ENCODE measurements around the gene WASF2.
"Not testable (repeated sequence)": the region's sequence is repeated elsewhere in the genome, so short reads cannot be mapped to it uniquely, and the experiment has no call there.

WASF2 gene

GRCh38 chr1:27447883-27448282, 42.1 kb downstream of the WASF2 start:
- DNase-seq: no peak

DNA sequence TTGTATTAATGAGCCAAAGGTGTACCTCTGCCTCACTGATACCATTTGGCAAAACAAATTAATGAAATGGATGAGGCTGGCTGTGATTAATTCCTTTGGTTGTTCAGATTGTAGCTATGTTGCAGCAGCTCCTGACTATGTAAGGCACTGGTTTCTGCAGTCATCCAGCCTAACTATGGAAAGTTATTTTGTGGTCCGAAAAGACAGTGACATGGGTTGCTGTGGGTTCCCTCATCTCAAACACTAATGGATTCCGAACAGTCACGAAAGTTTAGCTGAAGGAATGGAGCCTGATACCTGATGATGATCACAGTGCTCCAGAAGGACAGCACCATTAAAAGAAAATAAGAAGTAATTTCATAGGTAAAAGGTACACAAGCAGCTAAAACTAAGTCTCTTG, 42.6 kb downstream of the WASF2 start:
- no peak for DNase-seq

DNA sequence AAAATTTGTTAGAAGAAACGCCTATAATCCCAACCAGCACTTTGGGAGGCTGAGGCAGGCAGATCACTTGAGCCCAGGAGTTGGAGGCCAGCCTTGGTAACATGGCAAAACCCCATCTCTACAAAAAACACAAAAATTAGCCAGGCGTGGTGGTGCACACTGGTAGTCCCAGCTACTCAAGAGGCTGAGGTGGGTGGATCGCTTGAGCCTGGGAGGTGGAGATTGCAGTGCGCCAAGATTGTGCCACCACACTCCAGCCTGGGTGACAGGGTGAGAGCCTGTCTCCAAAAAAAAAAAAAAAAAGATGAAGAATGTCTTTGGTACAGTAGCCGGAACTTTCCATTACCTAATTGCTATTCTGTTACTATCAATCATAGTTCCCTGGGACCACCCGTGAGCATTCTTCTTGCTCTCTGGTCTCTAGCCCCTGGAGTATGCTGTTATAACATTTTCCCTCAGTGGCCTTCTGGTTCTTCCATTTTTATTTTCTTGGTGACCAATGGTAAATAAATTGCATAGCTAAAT, 43.4 kb downstream of the WASF2 start:
- no peak for DNase-seq

GRCh38 chr1:27445177-27445936, 44.6 kb downstream of the WASF2 start:
- no peak for DNase-seq

DNA sequence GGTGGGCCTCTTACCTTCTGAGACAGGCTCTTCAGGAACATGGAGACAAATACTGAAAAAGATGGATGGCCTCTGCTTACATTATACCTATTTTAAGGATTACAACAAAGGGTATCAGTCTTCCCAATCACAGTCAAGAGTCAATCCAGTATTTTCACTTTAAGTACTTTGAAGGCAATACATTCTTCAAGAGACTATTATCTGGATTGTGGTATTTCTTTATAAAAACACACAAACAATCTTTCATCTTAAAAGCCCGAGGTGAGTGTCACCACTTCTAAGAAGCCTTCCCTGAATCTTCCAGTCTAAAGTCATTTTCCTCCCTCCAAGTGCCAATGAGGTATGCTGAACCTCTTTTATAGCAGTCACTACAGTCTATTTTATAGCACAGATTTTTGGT, 45.3 kb downstream of the WASF2 start:
- DNase-seq: no peak

GRCh38 chr1:27439150-27439549, 50.8 kb downstream of the WASF2 start:
- DNase-seq: no peak

- no peak for DNase-seq
Observed at GRCh38 chr1:27438621-27439061, 51.3 kb downstream of the WASF2 start.

DNA sequence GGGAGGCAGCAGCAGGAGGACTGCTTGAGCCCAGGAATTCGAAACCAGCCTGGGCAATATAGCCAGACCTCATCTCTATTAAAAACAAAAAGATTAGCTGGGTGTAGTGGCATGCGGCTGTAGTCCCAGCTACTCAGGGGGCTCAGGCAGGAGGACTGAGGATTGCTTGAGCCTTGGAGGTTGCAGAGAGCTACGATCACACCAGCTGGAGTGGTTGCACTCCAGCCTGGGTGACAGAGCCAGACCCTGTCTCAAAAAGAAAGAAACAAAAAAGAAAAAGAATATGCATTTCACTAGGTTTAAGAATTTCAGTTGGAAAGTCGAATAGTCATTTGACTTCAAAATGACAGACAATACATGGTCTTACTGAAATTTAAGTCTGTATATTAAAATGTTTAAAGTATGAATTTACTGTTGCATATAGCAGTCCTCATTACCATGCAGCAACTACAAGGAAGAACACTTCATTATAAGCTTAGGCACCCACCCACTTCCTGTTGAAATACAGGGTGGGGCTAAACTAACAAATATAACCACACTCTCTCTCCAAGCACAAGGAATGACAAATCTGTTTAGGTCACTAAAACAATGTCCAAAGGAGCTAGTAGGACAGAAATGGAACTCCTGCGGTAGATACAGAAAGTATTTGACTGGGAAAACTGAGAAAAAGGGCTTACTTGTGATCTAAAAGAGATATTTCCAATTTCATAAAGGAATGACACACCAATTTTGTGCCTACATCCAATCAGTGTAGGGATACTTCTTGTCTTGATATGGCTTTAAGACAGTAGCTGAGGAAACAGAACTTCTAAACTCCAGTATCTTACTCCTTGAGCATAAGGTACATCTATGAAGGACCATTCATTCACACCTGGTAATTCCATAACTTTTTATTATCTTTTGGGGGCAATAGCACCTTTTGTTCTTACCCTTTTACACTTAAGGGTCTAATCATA, 53.5 kb downstream of the WASF2 start:
- DNase-seq: no peak

DNA sequence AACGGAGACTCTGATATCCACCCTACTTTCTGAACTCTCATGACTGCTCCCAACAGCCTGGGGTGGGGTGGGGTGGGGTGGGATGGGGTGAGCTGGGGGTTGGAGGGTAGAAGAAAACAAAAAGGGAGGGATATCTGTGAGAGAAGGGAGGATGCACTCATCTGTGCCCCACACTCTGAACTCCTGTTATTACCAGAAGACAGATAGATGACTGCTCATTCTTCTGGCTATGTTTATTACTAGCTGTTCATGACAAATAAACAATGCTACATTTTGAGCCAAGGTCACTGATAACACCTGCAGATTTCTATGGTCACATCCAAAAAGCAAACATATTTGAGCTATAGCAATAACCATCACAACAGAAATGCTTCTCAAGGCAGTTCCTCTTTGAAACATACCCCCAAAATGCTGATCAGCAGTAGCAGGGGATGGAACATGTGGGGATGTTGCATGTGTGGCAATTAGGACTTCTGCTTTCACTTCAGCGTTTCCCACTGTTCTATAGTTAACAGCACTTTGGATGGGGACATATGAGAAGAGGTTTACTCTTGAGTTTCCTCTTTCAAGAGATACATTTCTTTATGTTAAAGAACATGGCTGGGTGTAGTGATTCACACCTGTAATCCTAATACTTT, 54.3 kb downstream of the WASF2 start:
- no peak for DNase-seq

GRCh38 chr1:27433706-27434105, 56.3 kb downstream of the WASF2 start:
- no peak for DNase-seq

DNA sequence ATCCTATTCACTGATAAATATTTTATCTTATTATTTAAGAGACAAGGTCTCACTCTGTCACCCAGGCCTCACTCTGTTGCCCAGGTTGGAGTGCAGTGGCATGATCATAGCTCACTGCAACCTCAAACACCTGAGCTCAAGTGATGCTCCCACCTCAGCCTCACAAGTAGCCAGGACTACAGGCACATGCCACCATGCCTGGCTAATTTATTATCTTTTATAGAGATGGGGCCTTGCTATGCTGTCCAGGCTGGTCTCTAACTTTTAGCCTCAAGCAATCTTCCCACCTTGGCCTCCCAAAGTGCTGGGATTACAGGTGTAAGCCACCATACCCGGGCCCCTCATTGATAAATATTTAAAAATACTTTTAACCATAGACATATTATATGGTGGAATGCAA, 57.2 kb downstream of the WASF2 start:
- not testable (repeated sequence) for DNase-seq

DNA sequence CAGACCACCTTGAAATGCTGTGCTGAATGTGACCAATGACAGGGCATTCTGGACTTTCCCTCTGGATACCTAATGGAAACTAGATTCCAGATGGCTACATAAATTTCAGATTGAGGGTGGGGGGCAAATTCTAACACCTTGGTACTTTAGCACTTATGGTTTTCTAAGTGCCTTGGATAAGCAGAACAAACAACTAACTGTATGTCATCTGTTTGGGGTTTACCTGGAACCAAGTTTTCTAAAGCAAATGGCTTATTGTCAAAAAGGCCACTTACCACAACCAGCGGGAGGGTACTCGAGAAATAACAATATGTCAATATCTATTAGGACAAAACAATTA, 58.4 kb downstream of the WASF2 start:
- DNase-seq: no peak

GRCh38 chr1:27430903-27431600, 58.9 kb downstream of the WASF2 start:
- peak; percentile 47 for DNase-seq

DNA sequence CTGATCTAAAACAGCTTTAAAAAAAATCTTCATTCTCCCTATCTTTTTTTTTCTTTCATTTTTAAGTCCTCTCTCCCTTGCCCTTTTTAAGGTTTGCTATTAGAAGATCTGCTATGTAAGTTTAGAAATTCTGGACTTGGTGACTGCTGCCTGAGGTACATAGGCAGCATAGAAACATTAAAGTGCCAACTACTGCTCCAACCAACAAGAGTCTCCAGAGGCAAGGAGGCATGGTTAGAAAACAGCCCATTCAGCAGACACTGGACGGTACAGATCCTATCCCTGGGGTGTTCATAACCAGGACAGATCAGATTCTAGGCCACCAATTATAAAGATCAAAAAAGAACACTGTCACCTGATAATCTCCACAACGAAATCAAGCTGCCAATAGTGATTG, 60.9 kb downstream of the WASF2 start:
- DNase-seq: no peak

GRCh38 chr1:27428316-27429028, 61.5 kb downstream of the WASF2 start:
- DNase-seq: peak; percentile 57

- DNase-seq: no peak
Observed at GRCh38 chr1:27427816-27428315, 62.1 kb downstream of the WASF2 start.

DNA sequence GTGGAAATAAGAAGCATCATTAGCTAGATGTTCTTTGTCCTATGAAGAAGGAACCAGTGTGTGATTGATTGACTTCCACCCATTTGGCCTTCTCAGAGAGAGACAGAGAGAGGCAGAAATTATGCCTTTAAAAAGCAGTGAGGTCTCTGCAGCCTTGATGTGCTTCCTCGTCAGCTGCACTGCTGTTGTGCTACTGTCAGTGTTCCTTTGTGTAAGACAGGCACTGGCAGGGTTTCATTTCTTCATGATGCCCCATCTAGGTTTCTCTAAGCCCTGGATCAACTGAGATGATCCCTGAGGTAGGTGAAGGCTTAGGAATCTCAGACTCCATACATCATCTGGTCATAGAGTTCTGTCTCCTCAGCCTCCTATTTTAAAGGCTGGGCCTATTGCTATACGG, 62.6 kb downstream of the WASF2 start:
- DNase-seq: no peak

- DNase-seq: no peak
Observed at GRCh38 chr1:27423709-27424108, 66.3 kb downstream of the WASF2 start.

DNA sequence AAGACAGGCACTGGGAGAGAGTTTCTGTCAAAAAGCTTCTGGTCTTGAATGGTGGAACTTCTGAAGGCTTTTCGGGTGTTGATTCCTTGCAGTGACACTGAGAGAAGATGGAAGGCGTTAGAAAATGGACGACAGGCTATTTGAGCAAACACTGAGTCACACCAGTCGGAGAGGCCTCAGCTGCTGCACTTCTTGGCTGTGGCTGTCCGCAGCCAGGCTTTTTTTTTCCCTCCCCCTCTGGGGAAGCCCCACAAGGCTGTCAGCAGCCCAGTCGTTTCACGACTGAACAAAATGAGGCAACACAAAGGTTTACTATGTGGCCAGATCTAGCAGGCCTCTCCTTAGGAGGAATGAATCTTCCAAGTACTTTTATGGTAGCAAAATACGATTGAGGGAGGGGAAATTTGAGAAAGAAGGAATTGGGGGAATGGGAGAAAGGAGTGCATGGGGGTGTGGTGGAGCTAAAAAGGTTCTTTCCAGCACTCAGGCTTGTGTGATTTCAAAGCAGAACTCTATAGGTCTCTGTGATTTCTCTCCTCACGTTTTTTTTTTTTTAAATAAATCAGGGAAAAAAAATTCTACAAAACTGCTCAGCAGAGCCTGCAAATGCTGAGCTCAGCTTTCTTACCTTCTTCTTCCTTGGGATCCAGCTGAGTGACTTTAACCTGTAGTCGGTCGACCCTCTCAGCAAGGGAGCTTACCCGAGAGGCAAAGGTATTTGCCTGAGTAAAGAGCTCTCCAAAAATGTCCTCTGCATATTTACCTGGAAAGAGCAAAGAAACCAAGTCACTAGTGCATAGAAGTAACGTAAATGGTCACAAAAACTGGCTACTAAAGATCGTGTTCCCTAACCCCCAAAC, 71.4 kb downstream of the WASF2 start:
- peak; percentile 80 for DNase-seq

DNA sequence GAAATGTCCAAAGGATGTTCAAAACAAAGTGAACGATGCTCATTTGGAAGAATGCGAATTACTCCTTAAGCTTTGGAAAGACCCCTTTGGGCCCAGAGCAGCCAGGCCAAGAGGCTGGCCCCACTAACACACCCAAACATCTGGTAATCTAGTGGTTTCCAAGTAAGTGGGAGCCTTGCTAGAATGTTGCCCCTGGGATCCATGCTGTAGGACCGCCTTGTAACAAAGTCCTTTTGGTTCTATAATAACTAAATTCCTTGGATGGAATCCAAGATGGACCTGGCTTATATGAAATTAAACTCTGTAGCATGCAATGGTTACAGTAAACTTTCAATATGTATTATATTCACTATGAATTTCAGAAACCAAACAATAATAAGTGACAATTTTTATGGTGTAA, 72.3 kb downstream of the WASF2 start:
- DNase-seq: no peak

All from left hindlimb (tissue), 1 donor.